ENCODE measurements around the gene ZNF503. TPM values are rescaled to one million over a fixed set of nuclear protein-coding genes. Genes with fewer than 3 reads are reported as not detected.
"Not testable (repeated sequence)": the region's sequence is repeated elsewhere in the genome, so short reads cannot be mapped to it uniquely, and the experiment has no call there.

The ZNF503 gene
- total and polyA plus RNA-seq, 7 donors = 1.1 to 5.7 (median 2.3) TPM

GRCh38 chr10:75367021-75367487, 34.5 kb downstream of the ZNF503 start:
- no peaks in the 10 kb centered on the region for H3K36me3 ChIP-seq (ENCODE audit: insufficient read depth in 1 of 2, low read depth in 1 of 2)
- TF ChIP-seq, protein P1, sequence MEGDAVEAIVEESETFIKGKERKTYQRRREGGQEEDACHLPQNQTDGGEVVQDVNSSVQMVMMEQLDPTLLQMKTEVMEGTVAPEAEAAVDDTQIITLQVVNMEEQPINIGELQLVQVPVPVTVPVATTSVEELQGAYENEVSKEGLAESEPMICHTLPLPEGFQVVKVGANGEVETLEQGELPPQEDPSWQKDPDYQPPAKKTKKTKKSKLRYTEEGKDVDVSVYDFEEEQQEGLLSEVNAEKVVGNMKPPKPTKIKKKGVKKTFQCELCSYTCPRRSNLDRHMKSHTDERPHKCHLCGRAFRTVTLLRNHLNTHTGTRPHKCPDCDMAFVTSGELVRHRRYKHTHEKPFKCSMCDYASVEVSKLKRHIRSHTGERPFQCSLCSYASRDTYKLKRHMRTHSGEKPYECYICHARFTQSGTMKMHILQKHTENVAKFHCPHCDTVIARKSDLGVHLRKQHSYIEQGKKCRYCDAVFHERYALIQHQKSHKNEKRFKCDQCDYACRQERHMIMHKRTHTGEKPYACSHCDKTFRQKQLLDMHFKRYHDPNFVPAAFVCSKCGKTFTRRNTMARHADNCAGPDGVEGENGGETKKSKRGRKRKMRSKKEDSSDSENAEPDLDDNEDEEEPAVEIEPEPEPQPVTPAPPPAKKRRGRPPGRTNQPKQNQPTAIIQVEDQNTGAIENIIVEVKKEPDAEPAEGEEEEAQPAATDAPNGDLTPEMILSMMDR (IDR thresholded peaks at IDR 0.05) = no peak
- H3K9me3 ChIP-seq = no peaks in the 10 kb centered on the region
- H3K27me3 ChIP-seq (ENCODE audit: insufficient read depth in 3 of 3, low read length in 2 of 3) = no peaks in the 10 kb centered on the region
- no peak overlapping the region for H3K4me3 ChIP-seq
- WGBS, 3 donors = 56 to 66% (median 63%) methylated on average over 8 of the region's 8 CpGs
- DNase-seq (no peak), ATAC-seq (no peak)
- intact Hi-C loops (cut with DNase I) = no loop called here
- no peaks in the 10 kb centered on the region for H3K4me1 ChIP-seq
- H3K27ac ChIP-seq = no peak overlapping the region

GRCh38 chr10:75363431-75363830, 38.1 kb downstream of the ZNF503 start:
- WGBS, 3 donors = 73 to 83% (median 80%) methylated on average over 4 of the region's 4 CpGs
- Histone ChIP-seq H3K27me3 (ENCODE audit: insufficient read depth in 3 of 3, low read length in 2 of 3) (no peaks in the 10 kb centered on the region), H3K27ac (no peak overlapping the region), H3K4me3 (no peak overlapping the region), H3K9me3 (no peaks in the 10 kb centered on the region), H3K4me1 (no peaks in the 10 kb centered on the region), H3K36me3 (ENCODE audit: insufficient read depth in 1 of 2, low read depth in 1 of 2) (no peaks in the 10 kb centered on the region)
- TF ChIP-seq, protein P1 (IDR thresholded peaks at IDR 0.05) = no peak
- intact Hi-C loops (cut with DNase I) = no loop called here
- ATAC-seq = no peak
- DNase-seq = no peak

- H3K36me3 ChIP-seq (ENCODE audit: insufficient read depth in 1 of 2, low read depth in 1 of 2); H3K27me3 ChIP-seq (ENCODE audit: insufficient read depth in 3 of 3, low read length in 2 of 3); intact Hi-C loops (cut with DNase I); ATAC-seq; H3K4me3 ChIP-seq; H3K27ac ChIP-seq; DNase-seq; H3K4me1 ChIP-seq; H3K9me3 ChIP-seq: not testable (repeated sequence)
- WGBS, 3 donors = 81 to 86% (median 82%) methylated on average over 7 to 8 of the region's 8 CpGs
These were observed 41.7 kb downstream of the ZNF503 start for GRCh38 chr10:75359876-75360275.

DNA sequence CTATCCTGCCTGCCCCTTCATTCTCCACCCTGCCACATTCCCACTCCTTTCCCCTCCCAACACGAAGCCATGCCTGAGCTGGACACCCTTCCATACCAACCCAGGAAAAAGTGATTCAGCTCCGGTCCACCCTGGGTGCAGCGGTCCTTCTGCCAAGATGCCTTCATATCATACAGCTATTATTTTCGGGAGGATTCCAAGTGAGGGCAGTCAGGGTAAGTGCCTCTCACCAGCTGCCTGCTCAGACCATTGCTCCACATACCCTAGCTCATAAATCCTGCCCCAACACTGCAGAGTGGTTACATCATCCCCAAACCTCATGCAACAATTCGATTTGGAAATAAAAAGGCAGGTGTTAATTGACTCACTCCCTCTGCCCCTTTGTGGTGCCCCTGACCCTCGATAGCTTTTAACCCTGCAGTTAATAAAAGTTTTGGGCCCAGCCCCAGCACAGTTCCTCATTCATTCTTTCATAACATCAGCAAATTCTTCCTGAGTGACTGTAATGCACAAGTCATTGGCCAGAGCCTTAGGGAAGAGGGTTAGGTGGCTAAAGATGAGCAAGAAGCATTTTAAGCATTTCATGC, 42.6 kb downstream of the ZNF503 start:
- no peak overlapping the region for H3K4me3 ChIP-seq
- 29 to 52% (median 43%) methylated on average over 6 of the region's 6 CpGs for WGBS, 3 donors

DNA sequence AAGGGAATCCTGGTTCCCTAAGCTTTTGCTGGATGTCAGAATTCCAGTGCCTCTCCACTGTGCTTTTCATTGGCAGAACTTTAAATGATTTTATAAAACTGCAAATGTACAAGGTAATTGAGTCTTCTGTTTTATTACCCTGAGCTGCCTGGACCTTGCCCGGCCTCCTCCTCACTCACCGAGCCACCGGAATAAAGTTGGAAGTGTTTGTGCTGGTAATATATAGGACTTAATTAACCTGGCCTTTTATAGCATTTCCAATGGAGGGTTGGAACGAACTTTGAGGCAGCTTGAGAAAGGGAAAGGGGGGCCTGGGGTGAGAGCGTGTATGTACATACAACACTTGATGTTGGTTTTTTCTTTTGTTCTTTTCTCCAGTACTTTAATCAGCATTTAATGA, 43.4 kb downstream of the ZNF503 start:
- DNase-seq = no peak
- H3K36me3 ChIP-seq (ENCODE audit: insufficient read depth in 1 of 2, low read depth in 1 of 2) = no peaks in the 10 kb centered on the region
- no peaks in the 10 kb centered on the region for H3K9me3 ChIP-seq
- H3K4me1 ChIP-seq = no peaks in the 10 kb centered on the region
- H3K4me3 ChIP-seq = no peak overlapping the region
- peaks cover 0 to 16% (median 2%) of the 10 kb centered on the region in 3 donors for H3K27me3 ChIP-seq (ENCODE audit: insufficient read depth in 3 of 3, low read length in 2 of 3)
- TF ChIP-seq, protein P1 (IDR thresholded peaks at IDR 0.05) = no peak
- no peak for ATAC-seq
- intact Hi-C loops (cut with DNase I) = no loop called here
- no peak overlapping the region for H3K27ac ChIP-seq
- WGBS, 3 donors = 83 to 87% (median 86%) methylated on average over 5 of the region's 5 CpGs

More for the DNA sequence above, 42.6 kb downstream of the ZNF503 start:
- no peak overlapping the region for H3K27ac ChIP-seq
- DNase-seq (peak in 1 of 2 donors; percentile 17), ATAC-seq (peak; percentile 75 to 96 (median 93))
- H3K27me3 ChIP-seq (ENCODE audit: insufficient read depth in 3 of 3, low read length in 2 of 3) = peaks cover 0 to 11% (median 2%) of the 10 kb centered on the region in 3 donors
- intact Hi-C loops (cut with DNase I) = no loop called here
- H3K36me3 ChIP-seq (ENCODE audit: insufficient read depth in 1 of 2, low read depth in 1 of 2) = no peaks in the 10 kb centered on the region
- TF ChIP-seq, protein P1 (IDR thresholded peaks at IDR 0.05) = no peak
- no peaks in the 10 kb centered on the region for H3K9me3 ChIP-seq
- no peaks in the 10 kb centered on the region for H3K4me1 ChIP-seq

Measured in psoas muscle (tissue), 8 donors.